ENCODE measurements around the gene SEMA7A. TPM values are rescaled to one million over a fixed set of nuclear protein-coding genes. Genes with fewer than 3 reads are reported as not detected.

SEMA7A gene
- total and polyA plus RNA-seq, 2 experiments from 2014 or later: 0.99 to 11.9 TPM

GRCh38 chr15:74453925-74454763 lies 20.4 kb upstream of the SEMA7A start:
- DNase-seq (ENCODE audit: low read depth in 1 of 2, low spot score in 1 of 2): no peak
- Histone ChIP-seq H3K27ac (no peak overlapping the region), H3K4me3 (no peak overlapping the region), H3K27me3 (no peaks in the 10 kb centered on the region), H3K4me1 (ENCODE audit: low read depth) (no peaks in the 10 kb centered on the region), H3K9me3 (ENCODE audit: low read depth) (no peaks in the 10 kb centered on the region), H3K36me3 (peaks cover 40% of the 10 kb centered on the region)
- TF ChIP-seq CTCF (IDR thresholded peaks at IDR 0.05; ENCODE audit: low read depth, low read length): no peak

GRCh38 chr15:74451861-74452835 lies 18.4 kb upstream of the SEMA7A start:
- Histone ChIP-seq H3K4me3 (no peak overlapping the region), H3K9me3 (ENCODE audit: low read depth) (no peaks in the 10 kb centered on the region), H3K4me1 (ENCODE audit: low read depth) (no peaks in the 10 kb centered on the region), H3K27ac (no peak overlapping the region), H3K36me3 (peaks cover 46% of the 10 kb centered on the region), H3K27me3 (no peaks in the 10 kb centered on the region)
- no peak for DNase-seq (ENCODE audit: low read depth in 1 of 2, low spot score in 1 of 2)
- TF ChIP-seq CTCF (IDR thresholded peaks at IDR 0.05; ENCODE audit: low read depth, low read length): no peak

- Histone ChIP-seq H3K27ac (no peak overlapping the region), H3K4me3 (no peak overlapping the region), H3K9me3 (ENCODE audit: low read depth) (no peaks in the 10 kb centered on the region), H3K4me1 (ENCODE audit: low read depth) (no peaks in the 10 kb centered on the region), H3K36me3 (peaks cover 51% of the 10 kb centered on the region), H3K27me3 (no peaks in the 10 kb centered on the region)
- no peak for TF ChIP-seq CTCF (IDR thresholded peaks at IDR 0.05; ENCODE audit: low read depth, low read length)
- DNase-seq (ENCODE audit: low read depth in 1 of 2, low spot score in 1 of 2): no peak
These were observed 17.6 kb upstream of the SEMA7A start for GRCh38 chr15:74451322-74451721.

GRCh38 chr15:74449643-74450205 lies 16.0 kb upstream of the SEMA7A start:
- Histone ChIP-seq H3K36me3 (peaks cover 47% of the 10 kb centered on the region), H3K9me3 (ENCODE audit: low read depth) (no peaks in the 10 kb centered on the region), H3K27ac (no peak overlapping the region), H3K4me3 (no peak overlapping the region), H3K4me1 (ENCODE audit: low read depth) (no peaks in the 10 kb centered on the region), H3K27me3 (no peaks in the 10 kb centered on the region)
- no peak for TF ChIP-seq CTCF (IDR thresholded peaks at IDR 0.05; ENCODE audit: low read depth, low read length)
- DNase-seq (ENCODE audit: low read depth in 1 of 2, low spot score in 1 of 2): no peak

GRCh38 chr15:74449095-74449494 lies 15.3 kb upstream of the SEMA7A start:
- TF ChIP-seq CTCF (IDR thresholded peaks at IDR 0.05; ENCODE audit: low read depth, low read length): no peak
- Histone ChIP-seq H3K27me3 (no peaks in the 10 kb centered on the region), H3K27ac (no peak overlapping the region), H3K4me3 (no peak overlapping the region), H3K9me3 (ENCODE audit: low read depth) (no peaks in the 10 kb centered on the region), H3K4me1 (ENCODE audit: low read depth) (no peaks in the 10 kb centered on the region), H3K36me3 (peaks cover 46% of the 10 kb centered on the region)
- DNase-seq (ENCODE audit: low read depth in 1 of 2, low spot score in 1 of 2): no peak

Measured in cardiac muscle cell (in vitro differentiated cells and primary cell).